Stomach (tissue), 9 donors: ENCODE data around the gene TMEM134. TPM values are rescaled to one million over a fixed set of nuclear protein-coding genes. Genes with fewer than 3 reads are reported as not detected.

Experiments used
- DNase-seq, 2 donors: peaks; one replicate each; pipeline versions ENCODE4 v3.0.0 to v3.0.0-alpha.2; 2013 to 2019
- H3K27ac ChIP-seq, 5 donors: fragments of 200-600 bp in 4 of 5; sonication (generic) in 4 of 5; one replicate each; pipeline ENCODE4 v1.5.1; 2013 to 2019; ENCODE audit warnings: mild to moderate bottlenecking in 1 of 5, moderate library complexity in 1 of 5
- H3K27me3 ChIP-seq, 3 donors: fragments of 200-600 bp; sonication (generic); one replicate each; pipeline ENCODE4 v1.5.1; 2017 to 2019; ENCODE audit warnings: mixed run types in 1 of 3
- H3K36me3 ChIP-seq, 4 donors: fragments of 200-600 bp; sonication (generic); 1 replicate in 3 of 4; 2 replicates in 1 of 4; pipeline ENCODE4 v1.5.1; 2016 to 2019
- H3K4me1 ChIP-seq, 4 donors: fragments of 200-600 bp; sonication (generic); one replicate each; pipeline ENCODE4 v1.5.1; 2016 to 2019
- H3K4me3 ChIP-seq, 4 donors: fragments of 200-600 bp; sonication (generic) in 3 of 4; one replicate each; pipeline ENCODE4 v1.5.1; 2016 to 2019; ENCODE audit warnings: mild to moderate bottlenecking in 1 of 4
- H3K9me3 ChIP-seq, 4 donors: fragments of 200-600 bp; sonication (generic); one replicate each; pipeline ENCODE4 v1.5.1; 2016 to 2019
- CTCF ChIP-seq, 7 experiments: fragments of 450-650 bp in 4 of 7; fragments of 200-600 bp in 3 of 7; sonication (generic) in 3 of 7; IDR thresholded peaks; one replicate each; pipeline ENCODE4 v1.5.1; 2016 to 2019; ENCODE audit warnings: antibody characterized with exemption in 7 of 7, control low read depth in 2 of 7, mild to moderate bottlenecking in 1 of 7
- EP300 ChIP-seq: sonication (generic); formaldehyde crosslinking; IDR thresholded peaks from one replicate; pipeline ENCODE4 v1.6.1; 2017; ENCODE audit warnings: antibody characterized with exemption
- POLR2A ChIP-seq, 4 donors: fragments of 450-650 bp; IDR thresholded peaks; one replicate each; pipeline ENCODE4 v1.6.1; 2016; ENCODE audit warnings: antibody characterized with exemption in 4 of 4, control low read depth in 2 of 4, mild to moderate bottlenecking in 1 of 4, moderate library complexity in 1 of 4
- POLR2AphosphoS5 ChIP-seq, 3 donors: sonication (generic); formaldehyde crosslinking; IDR thresholded peaks; one replicate each; pipeline ENCODE4 v1.6.1; 2016; ENCODE audit warnings: antibody characterized with exemption in 3 of 3
- WGBS, 5 donors: extraction: QIAGEN DNeasy Blood & Tissue Kit in 3 of 5; methylation state at CpG; one replicate each; pipeline versions ENCODE4 v1.1.5 to v1.1.7; 2013 to 2018; 5-methylcytosine and 5-hydroxymethylcytosine counted together
- intact Hi-C: fragments of 100-400 bp; cut with DNase I; formaldehyde crosslinking; loops from one replicate; pipeline ENCODE4 v1.15.1; 2023; ENCODE audit warnings: low total_unique reads
- polyA plus RNA-seq, 3 donors: library from polyadenylated mRNA; stranded (reverse); fragments of 200-250 nt; gene quantifications; one replicate each; pipeline ENCODE4 v1.2.3, GENCODE V29; 2013
- total RNA-seq, 5 donors: library from RNA; depleted of rRNA; stranded (reverse); fragments of >200 nt; gene quantifications; one replicate each; pipeline versions ENCODE4 v1.1.0 to v1.2.3, GENCODE V29; 2014 to 2016
- donor health status: healthy with polysubstance abuse.
- donor health status: Bipolar disorder and iron deficiency.
- donor health status: healthy.

Gene TMEM134
- total and polyA plus RNA-seq, 8 donors = 57.6 to 392 (median 128) TPM

GRCh38 chr11:67500831-67501715, 32.0 kb upstream of the TMEM134 start:
- Histone ChIP-seq H3K27me3 (peaks cover 0 to 22% (median 0%) of the 10 kb centered on the region in 3 donors), H3K9me3 (no peaks in the 10 kb centered on the region), H3K36me3 (peaks cover 4 to 61% (median 45%) of the 10 kb centered on the region in 4 donors), H3K4me3 (no peak overlapping the region), H3K4me1 (peaks cover 27 to 32% (median 29%) of the 10 kb centered on the region in 4 donors), H3K27ac (no peak overlapping the region)
- intact Hi-C loops = loop anchor here (10.0 kb wide), 1 partner anchor 66 kb away; the partner anchor contains the start of gene PTPRCAP
- DNase-seq = no peak
- 92 to 96% (median 93%) methylated on average over 9 of the region's 9 CpGs for WGBS, 5 donors
- TF ChIP-seq POLR2A (IDR thresholded peaks at IDR 0.05) = no peak
- no peak for TF ChIP-seq POLR2AphosphoS5 (IDR thresholded peaks at IDR 0.05)
- TF ChIP-seq EP300 = no peak
- no peak for TF ChIP-seq CTCF (IDR thresholded peaks at IDR 0.05)

- TF ChIP-seq EP300 (no peak), POLR2AphosphoS5 (IDR thresholded peaks at IDR 0.05) (no peak)
- H3K4me1 ChIP-seq = peaks cover 21 to 25% (median 23%) of the 10 kb centered on the region in 4 donors
- 70 to 94% (median 86%) methylated on average over 1 of the region's 1 CpG for WGBS, 5 donors
- peaks cover 0 to 22% (median 0%) of the 10 kb centered on the region in 3 donors for H3K27me3 ChIP-seq
- peaks cover 8 to 67% (median 51%) of the 10 kb centered on the region in 4 donors for H3K36me3 ChIP-seq
- no peak for DNase-seq
- intact Hi-C loops = loop anchor here (10.0 kb wide), 1 partner anchor 66 kb away; the partner anchor contains the start of gene PTPRCAP
- no peaks in the 10 kb centered on the region for H3K9me3 ChIP-seq
- no peak overlapping the region for H3K27ac ChIP-seq
- H3K4me3 ChIP-seq = no peak overlapping the region
These were observed 31.4 kb upstream of the TMEM134 start for GRCh38 chr11:67500484-67500821.

- intact Hi-C loops = loop anchor here (10.0 kb wide), 2 partner anchors 65 to 105 kb away; partner anchors contain the start of genes PTPRCAP and RAD9A
- TF ChIP-seq POLR2AphosphoS5 (IDR thresholded peaks at IDR 0.05) (no peak), EP300 (no peak), POLR2A (IDR thresholded peaks at IDR 0.05) (no peak), CTCF (IDR thresholded peaks at IDR 0.05) (no peak)
- WGBS, 5 donors = 95 to 100% (median 97%) methylated on average over 7 to 26 of the region's 26 CpGs
These were observed 30.9 kb upstream of the TMEM134 start for GRCh38 chr11:67499808-67500483.

DNA sequence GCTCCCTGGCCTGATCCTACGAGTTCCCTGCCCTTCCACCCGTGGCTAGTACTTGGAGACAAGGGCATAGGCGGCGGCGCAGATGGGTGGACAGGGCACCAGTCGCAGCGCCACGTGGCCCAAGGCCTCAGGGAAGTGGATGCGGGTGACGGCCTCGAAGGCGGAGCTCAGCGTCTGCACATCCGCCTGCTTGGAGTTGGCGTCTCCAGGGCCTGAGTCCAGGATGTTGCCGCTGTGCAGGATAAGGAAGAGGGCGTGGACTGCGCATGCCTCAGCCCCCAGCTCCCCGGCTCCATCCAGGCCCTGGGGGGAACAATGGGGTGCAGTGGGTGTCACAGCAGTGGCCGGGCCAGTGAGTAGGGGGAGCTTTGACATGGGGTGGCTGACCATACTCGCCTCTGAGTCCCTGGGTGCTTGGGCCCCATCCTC, 29.5 kb upstream of the TMEM134 start:
- H3K27ac ChIP-seq = no peak overlapping the region
- intact Hi-C loops = loop anchor here (10.0 kb wide), 1 partner anchor 104 kb away; the partner anchor contains the start of gene RAD9A
- TF ChIP-seq CTCF (IDR thresholded peaks at IDR 0.05) (no peak), POLR2AphosphoS5 (IDR thresholded peaks at IDR 0.05) (no peak), EP300 (no peak), POLR2A (IDR thresholded peaks at IDR 0.05) (no peak)
- peaks cover 9 to 86% (median 69%) of the 10 kb centered on the region in 4 donors for H3K36me3 ChIP-seq
- no peaks in the 10 kb centered on the region for H3K9me3 ChIP-seq
- WGBS, 5 donors = 84 to 92% (median 87%) methylated on average over 18 to 21 of the region's 21 CpGs
- H3K27me3 ChIP-seq = peaks cover 0 to 12% (median 0%) of the 10 kb centered on the region in 3 donors
- no peak overlapping the region for H3K4me3 ChIP-seq
- no peak for DNase-seq
- peaks cover 2 to 6% (median 5%) of the 10 kb centered on the region in 4 donors for H3K4me1 ChIP-seq

More at GRCh38 chr11:67499808-67500483, 30.9 kb upstream of the TMEM134 start:
- H3K27ac ChIP-seq = no peak overlapping the region
- no peaks in the 10 kb centered on the region for H3K9me3 ChIP-seq
- peaks cover 16 to 20% (median 18%) of the 10 kb centered on the region in 4 donors for H3K4me1 ChIP-seq
- peaks cover 8 to 72% (median 56%) of the 10 kb centered on the region in 4 donors for H3K36me3 ChIP-seq
- DNase-seq = no peak
- no peak overlapping the region for H3K4me3 ChIP-seq
- H3K27me3 ChIP-seq = peaks cover 0 to 22% (median 0%) of the 10 kb centered on the region in 3 donors
